SK-N-SH (cell line): ENCODE measurements around the gene PPP1R15A. TPM values are rescaled to one million over a fixed set of nuclear protein-coding genes. Genes with fewer than 3 reads are reported as not detected.
A peak's percentile ranks its signal among the peaks of the same experiment; 100 is the strongest.

Source experiments
- CTCF ChIA-PET: fragments of 300-600, 350-600 bp; formaldehyde crosslinking; extraction: SDS; loops from one replicate; lab custom pipeline; 2021; lab: Yijun Ruan, JAX
- POLR2A ChIA-PET: fragments of 350-600 bp; sonication (Branson Sonifier 250); formaldehyde crosslinking; extraction: SDS; loops from one replicate; lab custom pipeline; 2020; ENCODE audit warnings: antibody characterized with exemption, inconsistent platforms; lab: Yijun Ruan, JAX
- DNase-seq: peaks from one replicate; pipeline ENCODE4 v3.0.0; 2012
- H2AFZ ChIP-seq: fragments of 200-600 bp; sonication (generic); 2 replicates; pipeline ENCODE4 v1.8.1; 2016; ENCODE audit warnings: antibody characterized with exemption, mild to moderate bottlenecking, low read depth
- H3F3A ChIP-seq: fragments of 200-600 bp; sonication (generic); replicated peaks from 2 replicates; pipeline ENCODE3; 2016; ENCODE audit warnings: antibody characterized with exemption, mild to moderate bottlenecking; ENCODE audit not compliant: insufficient read depth
- H3K27ac ChIP-seq, 2 experiments: fragments of 200-500 bp in 1 of 2; fragments of 200-600 bp in 1 of 2; sonication (Bioruptor generic) in 1 of 2; sonication (generic), shearing (Covaris generic) in 1 of 2; 2 replicates each; pipeline versions ENCODE4 v1.5.1 to v1.6.1; 2014 to 2016; ENCODE audit warnings: low read depth in 2 of 2, inconsistent platforms in 1 of 2, low read length in 1 of 2, mild to moderate bottlenecking in 1 of 2, mixed read lengths in 1 of 2
- H3K27me3 ChIP-seq: fragments of 200-600 bp; sonication (generic), shearing (Covaris generic); 2 replicates; pipeline ENCODE4 v1.6.1; 2016; ENCODE audit warnings: mixed run types; ENCODE audit not compliant: insufficient read depth
- H3K36me3 ChIP-seq, 2 experiments: fragments of 200-500 bp in 1 of 2; fragments of 200-600 bp in 1 of 2; sonication (Bioruptor generic) in 1 of 2; sonication (generic) in 1 of 2; replicated peaks in 1 of 2; 2 replicates each; pipeline versions ENCODE3 to v1.5.1; 2014 to 2016; ENCODE audit warnings: low read length in 1 of 2, mild to moderate bottlenecking in 1 of 2; ENCODE audit not compliant: insufficient read depth in 2 of 2, control insufficient read depth in 1 of 2
- H3K4me1 ChIP-seq, 2 experiments: fragments of 200-500 bp in 1 of 2; fragments of 200-600 bp in 1 of 2; sonication (Bioruptor generic) in 1 of 2; sonication (generic), shearing (Covaris generic) in 1 of 2; 2 replicates each; pipeline versions ENCODE4 v1.5.1 to v1.6.1; 2014 to 2016; ENCODE audit warnings: low read depth in 1 of 2, low read length in 1 of 2, mixed run types in 1 of 2; ENCODE audit not compliant: insufficient read depth in 2 of 2, control insufficient read depth in 1 of 2
- H3K4me2 ChIP-seq: fragments of 200-600 bp; sonication (generic), shearing (Covaris generic); 2 replicates; pipeline ENCODE4 v1.6.1; 2017; ENCODE audit warnings: mixed run types
- H3K4me3 ChIP-seq, 2 experiments: fragments of 200-500 bp in 1 of 2; fragments of 200-600 bp in 1 of 2; sonication (Bioruptor generic) in 1 of 2; sonication (generic), shearing (Covaris generic) in 1 of 2; 2 replicates each; pipeline versions ENCODE4 v1.5.1 to v1.8.1; 2014 to 2016; ENCODE audit warnings: low read depth in 2 of 2, inconsistent platforms in 1 of 2, low read length in 1 of 2, mild to moderate bottlenecking in 1 of 2, mixed read lengths in 1 of 2, moderate library complexity in 1 of 2
- H3K79me2 ChIP-seq: fragments of 200-600 bp; sonication (generic); 2 replicates; pipeline ENCODE4 v1.8.1; 2017; ENCODE audit warnings: mild to moderate bottlenecking; ENCODE audit not compliant: insufficient read depth
- H3K9ac ChIP-seq: fragments of 200-600 bp; sonication (generic); 2 replicates; pipeline ENCODE4 v1.6.1; 2017; ENCODE audit warnings: mixed run types
- H3K9me2 ChIP-seq: fragments of 200-600 bp; sonication (generic); 2 replicates; pipeline ENCODE4 v1.6.1; 2017; ENCODE audit warnings: mixed run types
- H3K9me3 ChIP-seq: fragments of 200-600 bp; sonication (generic); 2 replicates; pipeline ENCODE4 v1.6.1; 2017; ENCODE audit warnings: mixed run types, mild to moderate bottlenecking, moderate library complexity
- H4K20me1 ChIP-seq: fragments of 200-600 bp; sonication (generic); 2 replicates; pipeline ENCODE4 v1.6.1; 2017; ENCODE audit warnings: mild to moderate bottlenecking, mixed run types; ENCODE audit not compliant: insufficient read depth
- CHD2 ChIP-seq: fragments of 150-350 bp; IDR thresholded peaks from 2 replicates; pipeline ENCODE4 v1.6.1; 2018; ENCODE audit warnings: low read length; ENCODE audit not compliant: partially characterized antibody
- CTCF ChIP-seq: fragments of 200-600 bp; sonication (generic); IDR thresholded peaks from 2 replicates; pipeline ENCODE4 v1.6.1; 2017; ENCODE audit warnings: antibody characterized with exemption, mild to moderate bottlenecking, moderate library complexity
- ELF1 ChIP-seq: IDR thresholded peaks from 2 replicates; pipeline ENCODE4 v1.4.0; 2012
- EP300 ChIP-seq, 2 experiments: IDR thresholded peaks; 2 replicates each; pipeline versions ENCODE4 v1.4.0 to v1.6.1; 2012; ENCODE audit warnings: borderline replicate concordance in 1 of 2, low read depth in 1 of 2, low read length in 1 of 2
- FOSL2 ChIP-seq: IDR thresholded peaks from 2 replicates; pipeline ENCODE4 v1.4.0; 2012; ENCODE audit warnings: low read depth, mild to moderate bottlenecking, moderate library complexity, borderline replicate concordance
- FOXJ3 ChIP-seq: sonication (generic); formaldehyde crosslinking; IDR thresholded peaks from 2 replicates; pipeline ENCODE4 v1.5.1; 2020; ENCODE audit warnings: mild to moderate bottlenecking, missing genetic modification reagents
- FOXM1 ChIP-seq: IDR thresholded peaks from 2 replicates; pipeline ENCODE4 v1.4.0; 2012; ENCODE audit warnings: low read depth, mild to moderate bottlenecking
- GABPA ChIP-seq: IDR thresholded peaks from 2 replicates; pipeline ENCODE4 v1.4.0; 2012; ENCODE audit warnings: low read depth, mild to moderate bottlenecking
- GATA2 ChIP-seq: sonication (generic); formaldehyde crosslinking; IDR thresholded peaks from 2 replicates; pipeline ENCODE4 v1.5.0; 2020; ENCODE audit warnings: mild to moderate bottlenecking, missing genetic modification reagents
- MAX ChIP-seq: IDR thresholded peaks from 2 replicates; pipeline ENCODE4 v1.4.0; 2012; ENCODE audit warnings: low read depth
- MEF2A ChIP-seq: IDR thresholded peaks from 2 replicates; pipeline ENCODE4 v1.4.0; 2012; ENCODE audit warnings: low read depth, borderline replicate concordance
- MXI1 ChIP-seq: IDR thresholded peaks from 2 replicates; pipeline ENCODE4 v1.6.1; 2012; ENCODE audit warnings: mild to moderate bottlenecking, low read depth, low read length, improper control_type of control experiment
- NFIC ChIP-seq: IDR thresholded peaks from 2 replicates; pipeline ENCODE4 v1.4.0; 2012; ENCODE audit warnings: borderline replicate concordance
- NRF1 ChIP-seq: IDR thresholded peaks from 2 replicates; pipeline ENCODE4 v1.6.1; 2012; ENCODE audit warnings: low read depth, mild to moderate bottlenecking, low read length
- PBX3 ChIP-seq: IDR thresholded peaks from 2 replicates; pipeline ENCODE4; 2012
- POLR2AphosphoS5 ChIP-seq: IDR thresholded peaks from 2 replicates; pipeline ENCODE4 v1.6.1; 2012; ENCODE audit warnings: low read depth, low read length
- RAD21 ChIP-seq: IDR thresholded peaks from 2 replicates; pipeline ENCODE4 v1.6.1; 2012; ENCODE audit warnings: mild to moderate bottlenecking, low read length
- RCOR1 ChIP-seq: fragments of 150-350 bp; IDR thresholded peaks from 2 replicates; pipeline ENCODE4 v1.6.1; 2017; ENCODE audit warnings: antibody characterized with exemption, low read length
- REST ChIP-seq: IDR thresholded peaks from 2 replicates; pipeline ENCODE4 v1.6.1; 2012; ENCODE audit warnings: mild to moderate bottlenecking, low read depth, low read length, moderate library complexity
- RFX5 ChIP-seq: IDR thresholded peaks from 2 replicates; pipeline ENCODE4 v1.6.1; 2012; ENCODE audit warnings: mild to moderate bottlenecking, improper control_type of control experiment, low read length
- SMC3 ChIP-seq: IDR thresholded peaks from 2 replicates; pipeline ENCODE4 v1.6.1; 2012; ENCODE audit warnings: low read depth, low read length, improper control_type of control experiment
- TEAD4 ChIP-seq: IDR thresholded peaks from 2 replicates; pipeline ENCODE4 v1.4.0; 2012; ENCODE audit warnings: mild to moderate bottlenecking, borderline replicate concordance; ENCODE audit not compliant: insufficient read depth
- YY1 ChIP-seq: IDR thresholded peaks from 2 replicates; pipeline ENCODE4 v1.4.0; 2012; ENCODE audit warnings: low read depth, mild to moderate bottlenecking
- ZBTB33 ChIP-seq: IDR thresholded peaks from 2 replicates; pipeline ENCODE4 v1.4.0; 2012; ENCODE audit warnings: low read depth, borderline replicate concordance
- WGBS: methylation state at CpG from one replicate; pipeline ENCODE4 v1.1.6; 2017; ENCODE audit warnings: low lambda C conversion rate; 5-methylcytosine and 5-hydroxymethylcytosine counted together
- polyA plus RNA-seq, 3 experiments: library from polyadenylated mRNA; depleted of rRNA; stranded (reverse); fragments of >200 nt; gene quantifications; 2 replicates each; pipeline ENCODE4 v1.2.3, GENCODE V29; 2012

Gene PPP1R15A
- polyA plus RNA-seq, 1 of the 3 experiments (the other 2 are of a cell fraction) = 73.7 TPM

GRCh38 chr19:48899781-48900476, 27.7 kb downstream of the PPP1R15A start, which contains the start of gene NUCB1:
TSS of gene NUCB1 (plus strand) at chr19:48900312. CDS start at chr19:48900797, 485 bp downstream.
- CTCF ChIA-PET = interaction anchor here (1.5 to 1.8 kb wide), 2 partner anchors 64 to 71 kb away, joined by 4 to 6 read pairs; partner anchors contain the start of gene HSD17B14
- Histone ChIP-seq H3K27me3 (no peaks in the 10 kb centered on the region), H2AFZ (peak within 1 kb of the TSS; percentile 93), H3K36me3 (peaks cover 2 to 10% of the 10 kb centered on the region in 2 experiments), H3K9me2 (no peaks in the 10 kb centered on the region), H3K9me3 (no peaks in the 10 kb centered on the region), H3K4me3 (peak within 1 kb of the TSS; percentile 85), H4K20me1 (no peaks in the 10 kb centered on the region), H3K9ac (peak within 1 kb of the TSS; percentile 79), H3K27ac (peak within 1 kb of the TSS; percentile 70 to 90), H3K4me1 (peaks cover 0 to 9% of the 10 kb centered on the region in 2 experiments; a peak in 1 of 4 replicates), H3F3A (peaks cover 9% of the 10 kb centered on the region), H3K79me2 (peaks cover 25% of the 10 kb centered on the region), H3K4me2 (peak within 1 kb of the TSS; percentile 76)
- POLR2A ChIA-PET = interaction anchor here (1.3 to 2.4 kb wide), 4 partner anchors 11 to 54 kb away, joined by 4 to 11 read pairs (median 7); partner anchors contain the start of genes BAX and PPP1R15A
- WGBS = 6% methylated on average over 34 of the region's 34 CpGs
- peak; percentile 98 for DNase-seq
- TF ChIP-seq PBX3 = 0 out of 2 replicates have a peak, but pooled peaks have one; percentile 4
- TF ChIP-seq RAD21 = 0 out of 2 replicates have a peak, but pooled peaks have one; percentile 12
- TF ChIP-seq TEAD4 = no peak
- TF ChIP-seq GABPA = peak; percentile 93
- no peak for TF ChIP-seq ZBTB33
- peak; percentile 89 for TF ChIP-seq CHD2
- no peak for TF ChIP-seq FOSL2
- peak; percentile 79 for TF ChIP-seq ELF1
- TF ChIP-seq REST = no peak
- 0 out of 2 replicates have a peak, but pooled peaks have one; percentile 49 for TF ChIP-seq RFX5
- peak; percentile 92 for TF ChIP-seq MAX
- TF ChIP-seq SMC3 = no peak
- 0 out of 2 replicates have a peak, but pooled peaks have one; percentile 33 for TF ChIP-seq POLR2AphosphoS5
- TF ChIP-seq FOXM1 = no peak
- TF ChIP-seq GATA2 (CRISPR knock-in tag) = no peak
- TF ChIP-seq RCOR1 = peak; percentile 23; the same call in 1 of the 2 replicates
- TF ChIP-seq MEF2A = no peak
- TF ChIP-seq EP300 (IDR thresholded peaks at IDR 0.05; ENCODE audit: borderline replicate concordance in 1 of 2, low read depth in 1 of 2, low read length in 1 of 2) = peak in 1 of 2 experiments; percentile 72; a peak in 1 of 4 replicates
- no peak for TF ChIP-seq NRF1
- no peak for TF ChIP-seq NFIC
- TF ChIP-seq YY1 = 0 out of 2 replicates have a peak, but pooled peaks have one; percentile 49
- TF ChIP-seq CTCF = peak; percentile 32; the same call in 1 of the 2 replicates
- TF ChIP-seq MXI1 = peak; percentile 75
- TF ChIP-seq FOXJ3 (CRISPR knock-in tag) = no peak
